ENCODE measurements around the gene HOXB3.

The HOXB3 gene

GRCh38 chr17:48553826-48554225 is 36.2 kb downstream of the HOXB3 start:
- DNase-seq, result no peak

DNA sequence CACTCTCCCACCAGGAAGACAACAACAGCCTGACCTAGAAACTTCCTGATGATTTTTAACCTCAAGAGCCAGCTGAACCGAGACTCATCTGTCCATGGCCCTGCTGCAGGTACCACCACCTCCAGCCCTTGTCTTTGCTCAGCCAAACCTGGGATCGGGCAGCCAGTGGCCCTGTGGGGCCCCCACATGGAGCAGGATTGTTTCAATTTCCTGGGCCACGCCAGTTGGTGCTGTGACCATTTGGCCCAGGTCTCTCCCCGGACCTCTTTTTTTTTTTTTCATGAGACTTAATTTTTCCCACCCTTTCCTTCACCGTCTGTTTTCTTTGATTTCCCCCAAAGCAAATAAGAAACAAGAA is 36.9 kb downstream of the HOXB3 start:
- DNase-seq, result no peak

DNA sequence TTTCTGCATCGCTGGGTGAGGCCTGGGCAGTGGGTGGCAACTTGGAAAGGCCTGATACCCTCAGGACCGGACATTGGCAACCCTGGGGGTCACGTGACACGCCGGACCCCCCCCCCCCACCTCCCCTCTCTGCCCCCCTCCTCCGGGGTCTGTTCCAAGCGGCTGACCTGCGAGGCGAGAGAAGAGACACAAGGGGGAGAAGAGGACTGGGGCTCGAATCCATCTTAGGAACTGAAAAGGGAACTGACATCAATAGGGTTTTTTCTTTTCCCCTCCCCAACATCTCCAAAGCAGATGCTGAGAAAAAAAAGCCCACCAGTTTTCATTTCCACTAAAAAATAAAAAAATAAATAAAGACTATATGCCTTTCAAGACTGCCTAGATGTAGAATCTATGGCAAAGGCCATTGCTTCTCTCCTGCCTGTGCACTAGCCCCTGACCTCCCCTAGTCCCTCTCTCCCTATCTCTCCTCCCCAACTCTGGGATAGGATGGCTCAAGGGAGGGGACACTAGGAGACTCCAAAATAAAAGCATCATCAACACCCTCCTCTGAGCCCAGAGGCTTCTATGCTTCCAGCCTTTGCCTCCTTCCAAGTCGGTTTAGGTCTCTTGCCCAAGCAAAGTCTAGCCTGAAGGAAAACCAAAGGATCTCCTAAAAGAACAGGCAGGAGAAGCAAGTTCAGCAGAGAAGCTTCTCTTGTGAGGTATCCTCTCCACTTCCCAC is 37.4 kb downstream of the HOXB3 start:
- no peak for DNase-seq

GRCh38 chr17:48551596-48552465 is 38.2 kb downstream of the HOXB3 start:
- no peak for DNase-seq

GRCh38 chr17:48551214-48551555 is 38.9 kb downstream of the HOXB3 start:
- DNase-seq, result no peak

GRCh38 chr17:48550502-48551213 is 39.4 kb downstream of the HOXB3 start:
- DNase-seq, result no peak

DNA sequence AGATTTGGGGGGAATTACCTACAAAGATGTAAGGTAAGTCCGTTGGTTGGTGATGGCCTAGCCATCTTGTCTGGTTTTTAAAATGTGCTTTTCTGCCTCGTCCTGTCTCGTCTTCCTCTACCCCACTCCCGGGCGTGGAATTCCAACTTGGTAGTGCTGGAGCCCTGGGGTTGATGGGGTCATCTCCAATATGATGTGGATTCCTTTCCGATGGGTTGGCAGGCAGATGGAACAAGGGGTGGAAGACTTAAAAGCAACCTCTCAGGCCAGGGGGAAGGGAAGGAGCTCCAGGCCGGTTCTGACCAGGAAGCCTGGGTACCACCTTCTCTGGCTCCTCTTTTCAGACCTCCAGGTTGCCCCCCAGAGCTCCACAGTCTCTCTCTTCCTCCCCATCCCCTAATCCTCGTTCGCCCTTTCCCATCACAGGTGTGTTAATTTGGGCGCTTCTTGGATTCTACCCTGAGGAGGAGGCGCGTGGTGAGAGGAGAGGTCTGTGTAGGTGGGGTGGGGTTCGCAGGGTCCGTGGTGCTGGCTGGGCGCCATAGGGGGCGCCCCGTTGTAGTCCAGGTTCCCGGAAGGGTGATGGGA is 40.0 kb downstream of the HOXB3 start:
- DNase-seq, result no peak

- no peak for DNase-seq
Observed at GRCh38 chr17:48549281-48549630, 40.8 kb downstream of the HOXB3 start.

GRCh38 chr17:48548523-48549280 is 41.3 kb downstream of the HOXB3 start:
- DNase-seq, result no peak

DNA sequence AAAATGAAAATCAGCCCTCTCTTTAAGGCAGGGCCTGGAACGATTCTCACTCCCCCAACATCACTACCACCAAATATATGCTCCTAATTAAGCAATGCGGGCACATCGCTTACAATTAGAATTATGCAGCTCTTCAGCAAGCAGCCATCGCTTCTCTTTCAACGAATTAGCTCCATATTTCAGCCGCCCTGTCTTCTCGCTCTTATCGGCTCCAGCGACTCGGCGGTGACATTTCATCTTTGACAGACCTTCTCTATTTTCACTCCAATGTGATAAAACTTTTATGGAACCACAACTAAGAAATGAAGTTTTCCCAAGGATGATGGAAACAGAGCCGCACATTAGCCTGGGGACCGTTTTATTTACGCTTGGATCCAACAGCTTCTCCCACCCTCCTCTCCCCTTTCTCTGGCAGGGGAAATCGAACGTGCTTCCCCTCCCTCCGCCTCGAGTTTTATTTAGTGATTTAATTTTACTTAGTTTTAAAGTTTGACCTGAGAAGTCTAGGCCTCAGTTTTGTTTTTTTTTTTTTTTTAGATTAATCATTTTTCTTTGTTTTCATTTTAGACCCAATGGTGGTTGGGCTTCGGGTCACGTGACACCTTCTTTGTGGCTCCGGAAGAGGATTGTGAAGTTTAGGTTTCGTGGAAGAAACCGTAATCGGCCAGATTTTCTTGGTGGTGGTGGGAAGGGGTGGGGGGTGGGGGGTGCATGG is 42.1 kb downstream of the HOXB3 start:
- DNase-seq, result no peak

GRCh38 chr17:48546924-48547807 is 42.9 kb downstream of the HOXB3 start:
- DNase-seq, result no peak

DNA sequence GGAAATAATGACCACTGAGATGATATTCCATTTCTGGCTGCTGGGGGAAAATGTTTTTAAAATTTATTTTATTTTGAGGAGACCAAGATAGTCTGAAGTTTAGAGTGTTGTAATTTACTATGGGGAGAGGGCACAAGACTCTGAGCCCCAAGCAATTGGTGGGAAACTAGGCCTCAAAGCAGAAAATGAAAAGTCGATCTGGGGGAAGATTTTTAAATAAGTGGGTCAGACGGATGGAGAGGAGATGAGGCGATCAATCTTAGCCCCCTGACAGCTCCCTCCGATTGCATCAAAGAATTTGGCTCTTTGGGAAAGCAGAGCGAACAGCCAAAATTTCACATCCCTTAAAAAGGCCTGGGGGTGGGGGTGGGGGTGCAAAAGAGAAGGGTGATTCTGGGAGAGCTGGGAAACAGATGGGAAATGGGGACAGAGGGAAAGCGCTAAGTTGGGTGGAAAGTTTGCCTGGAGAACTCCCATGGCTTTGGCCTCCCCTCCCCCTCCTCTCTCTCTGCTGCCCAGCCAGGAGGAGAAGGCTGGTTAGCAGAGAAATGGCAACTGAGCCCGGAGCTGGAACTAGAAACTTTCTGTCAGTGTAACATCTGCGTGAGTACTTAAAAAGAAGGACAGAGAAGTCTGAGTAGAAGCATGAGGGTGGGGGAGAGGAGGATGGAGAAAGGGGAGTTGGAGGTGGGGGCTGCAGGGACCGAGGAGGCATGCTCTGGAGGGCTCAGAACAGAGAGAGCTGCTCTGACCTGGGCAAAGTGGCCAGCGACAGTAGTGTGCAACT is 43.7 kb downstream of the HOXB3 start:
- DNase-seq, result no peak

- DNase-seq, result no peak
Observed at GRCh38 chr17:48545539-48545938, 44.5 kb downstream of the HOXB3 start.

DNA sequence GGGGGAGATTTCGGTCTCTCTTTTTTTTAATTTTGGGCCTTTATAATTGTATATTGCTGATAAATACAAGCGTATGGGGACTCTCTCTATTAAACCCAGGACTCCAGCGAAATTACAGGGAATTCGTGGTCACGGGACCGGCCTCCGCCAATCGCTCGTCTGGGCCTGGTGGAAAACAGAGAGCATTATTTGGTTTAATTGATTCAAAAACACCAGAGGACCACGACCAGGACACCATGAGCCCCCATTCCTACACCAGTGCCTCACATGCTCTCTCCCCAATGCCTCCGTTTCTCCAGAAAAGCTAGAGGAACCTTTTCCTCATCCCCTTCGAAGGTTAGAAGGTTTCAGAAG is 45.0 kb downstream of the HOXB3 start, which contains the start of gene HOXB2:
TSS of gene HOXB2 (minus strand) at position 88 of the 354 bp plus-strand sequence. CDS start 198 bp downstream, outside the sequence.
- no peak for DNase-seq

GRCh38 chr17:48544349-48545021 is 45.6 kb downstream of the HOXB3 start:
- DNase-seq, result peak; percentile 63

GRCh38 chr17:48543854-48544348 is 46.1 kb downstream of the HOXB3 start:
- peak; percentile 66 for DNase-seq

- peak; percentile 72 for DNase-seq
Observed at GRCh38 chr17:48543107-48543853, 46.8 kb downstream of the HOXB3 start.

DNA sequence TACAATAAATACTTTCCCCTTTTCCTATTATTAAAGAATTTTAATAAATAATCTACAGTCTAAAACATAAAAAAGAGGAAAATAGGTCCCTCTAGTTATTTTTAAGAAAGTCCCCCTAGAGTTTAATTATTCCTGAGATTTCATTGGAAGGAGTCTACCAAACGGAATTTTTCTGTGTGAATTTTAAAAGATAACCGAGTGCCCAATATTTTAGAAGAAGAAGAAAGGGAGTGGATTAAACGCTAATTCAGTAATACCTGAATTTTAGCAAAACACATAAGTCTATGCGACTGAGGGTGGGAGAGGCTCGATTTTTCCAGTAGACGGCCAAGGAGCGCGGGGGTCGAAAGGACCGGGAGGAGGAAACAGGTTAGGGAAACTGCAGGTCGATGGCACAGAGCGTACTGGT is 47.3 kb downstream of the HOXB3 start:
- no peak for DNase-seq

All from stimulated activated CD8-positive, alpha-beta memory T cell treated with anti-CD3 and anti-CD28 coated beads, Interleukin-4, amount 100 ng/mL, for 48 hours (primary cell).